Activated T-cell treated with anti-CD3 and anti-CD28 coated beads for 24 hours (primary cell): Measurements from ENCODE around the gene GNA12.

Experiments
- DNase-seq: peaks from one replicate; pipeline ENCODE4 v3.0.0-alpha.2; 2020; ENCODE audit warnings: low read depth

The GNA12 gene

DNA sequence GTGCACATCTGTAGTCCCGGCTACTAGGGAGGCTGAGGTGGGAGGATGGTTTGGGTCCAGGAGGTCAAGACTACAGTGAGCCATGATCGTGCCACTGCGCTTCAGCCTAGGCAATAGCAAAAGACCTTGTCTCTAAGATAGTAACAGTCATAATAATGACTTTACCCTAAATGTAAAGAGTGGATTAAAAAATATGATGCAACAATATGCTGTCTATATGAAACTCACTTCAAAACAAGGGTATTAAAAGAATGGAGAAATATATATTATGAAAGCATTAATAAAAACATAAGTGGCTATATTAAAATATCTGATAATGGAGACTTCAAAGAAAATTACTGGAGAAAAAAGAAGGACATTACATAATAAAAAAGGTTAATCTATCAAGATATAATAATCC lies 5.7 kb downstream of the GNA12 start:
- no peak for DNase-seq

DNA sequence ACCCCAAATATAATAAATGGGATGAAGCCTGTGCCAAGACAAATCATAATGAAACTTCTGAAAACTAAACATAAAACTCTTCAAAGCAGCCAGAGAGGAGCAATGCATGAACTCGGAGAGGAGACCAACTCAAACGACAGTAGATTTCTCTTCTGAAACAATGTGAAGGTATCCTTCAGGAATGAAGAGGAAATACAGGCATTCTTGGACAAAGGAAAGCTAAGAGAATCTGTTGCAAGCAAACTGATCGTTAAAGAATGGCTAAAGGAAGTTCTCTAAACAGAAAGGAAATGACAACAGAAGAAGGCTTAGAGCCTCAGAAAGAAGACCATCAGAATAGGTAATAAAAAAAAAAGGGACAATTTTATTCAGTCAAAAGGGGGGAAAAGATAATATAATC lies 6.6 kb downstream of the GNA12 start:
- DNase-seq, result no peak

DNA sequence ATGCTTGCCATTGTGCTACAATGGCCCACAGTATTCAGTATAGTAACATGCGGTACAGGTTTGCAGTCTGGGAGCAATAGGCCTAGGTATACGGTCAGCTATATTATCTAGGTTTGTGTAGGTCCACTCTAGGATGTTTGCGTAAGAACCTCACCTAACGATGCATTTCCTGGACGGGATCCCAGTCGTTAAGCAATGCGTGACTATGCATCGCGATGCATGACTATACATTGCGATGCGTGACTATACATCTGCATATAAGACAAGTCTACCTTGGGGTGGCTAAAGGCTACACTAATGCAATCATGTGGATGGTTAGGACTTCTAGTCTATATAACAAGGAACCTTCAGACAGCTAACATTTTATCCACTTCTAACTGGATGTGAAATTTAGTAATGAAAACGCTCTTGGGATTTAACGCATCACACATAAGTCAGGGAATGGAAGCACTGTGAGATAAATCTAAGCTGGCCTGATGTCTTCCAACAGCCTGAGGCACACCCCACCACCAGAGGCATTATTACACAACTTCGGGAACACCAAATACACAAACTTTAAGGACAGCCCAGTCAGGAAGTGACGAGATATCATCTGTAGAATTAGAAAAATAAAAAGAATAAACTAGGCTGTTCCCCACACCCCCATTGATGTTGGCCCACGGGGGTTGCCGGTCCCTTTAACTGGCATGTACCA lies 9.2 kb downstream of the GNA12 start:
- no peak for DNase-seq

DNA sequence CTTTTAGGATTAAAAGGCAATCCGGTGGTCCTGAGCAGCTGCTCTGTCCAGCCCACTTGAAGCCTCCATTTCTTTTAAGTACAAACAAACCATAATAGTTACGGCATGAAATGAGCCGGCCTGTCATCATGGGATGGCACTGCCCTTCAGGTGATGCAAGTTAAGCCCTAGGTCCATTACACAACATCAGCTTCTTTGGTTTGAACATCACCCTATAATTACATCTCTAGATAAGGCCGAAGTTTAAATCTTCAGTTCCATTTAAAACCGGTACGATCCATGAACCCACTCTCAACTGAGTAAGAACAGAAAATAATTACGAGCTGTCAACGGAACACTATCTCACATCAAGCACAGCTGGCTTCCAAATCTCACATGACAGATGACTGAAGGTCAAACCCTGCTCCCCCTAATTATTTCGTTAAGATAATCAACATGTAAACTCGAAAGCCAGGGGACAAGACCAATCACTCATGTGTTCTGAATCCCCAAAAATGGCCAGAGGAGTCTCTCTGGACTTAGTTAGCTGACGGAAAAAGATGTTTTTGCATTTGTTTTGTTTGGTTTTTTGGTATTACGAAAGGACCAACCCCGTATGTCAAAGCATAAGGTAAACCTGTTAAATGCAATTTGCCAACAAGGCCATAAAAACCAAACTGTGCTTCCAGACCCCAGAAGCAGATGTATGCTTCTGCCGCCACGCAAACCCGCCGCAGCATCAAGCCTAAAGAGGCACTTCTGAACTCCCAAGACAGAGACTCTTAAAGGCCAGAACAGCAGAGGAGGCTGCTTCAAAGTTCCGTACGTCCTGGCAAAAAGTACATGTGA lies 10.8 kb downstream of the GNA12 start:
- no peak for DNase-seq

DNA sequence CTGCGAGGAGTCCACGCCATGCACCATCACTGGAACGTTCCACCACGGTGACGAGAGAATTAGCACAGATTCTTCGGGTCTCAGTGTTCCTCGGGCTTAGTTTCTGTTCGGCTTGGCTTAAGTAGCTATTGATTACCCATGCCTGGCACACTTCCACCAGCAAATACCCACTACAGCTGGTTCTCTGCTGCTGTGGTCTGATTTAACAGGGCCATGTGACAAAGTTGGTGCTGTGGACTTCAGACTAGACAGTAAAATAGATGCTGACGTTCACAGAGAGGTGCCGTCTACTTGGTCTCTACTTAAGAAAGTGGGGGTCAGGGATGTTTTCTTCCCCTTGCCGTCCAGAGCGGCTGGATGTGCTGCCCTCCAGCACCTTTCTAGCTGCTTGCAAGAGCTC lies 11.6 kb downstream of the GNA12 start:
- DNase-seq, result no peak

DNA sequence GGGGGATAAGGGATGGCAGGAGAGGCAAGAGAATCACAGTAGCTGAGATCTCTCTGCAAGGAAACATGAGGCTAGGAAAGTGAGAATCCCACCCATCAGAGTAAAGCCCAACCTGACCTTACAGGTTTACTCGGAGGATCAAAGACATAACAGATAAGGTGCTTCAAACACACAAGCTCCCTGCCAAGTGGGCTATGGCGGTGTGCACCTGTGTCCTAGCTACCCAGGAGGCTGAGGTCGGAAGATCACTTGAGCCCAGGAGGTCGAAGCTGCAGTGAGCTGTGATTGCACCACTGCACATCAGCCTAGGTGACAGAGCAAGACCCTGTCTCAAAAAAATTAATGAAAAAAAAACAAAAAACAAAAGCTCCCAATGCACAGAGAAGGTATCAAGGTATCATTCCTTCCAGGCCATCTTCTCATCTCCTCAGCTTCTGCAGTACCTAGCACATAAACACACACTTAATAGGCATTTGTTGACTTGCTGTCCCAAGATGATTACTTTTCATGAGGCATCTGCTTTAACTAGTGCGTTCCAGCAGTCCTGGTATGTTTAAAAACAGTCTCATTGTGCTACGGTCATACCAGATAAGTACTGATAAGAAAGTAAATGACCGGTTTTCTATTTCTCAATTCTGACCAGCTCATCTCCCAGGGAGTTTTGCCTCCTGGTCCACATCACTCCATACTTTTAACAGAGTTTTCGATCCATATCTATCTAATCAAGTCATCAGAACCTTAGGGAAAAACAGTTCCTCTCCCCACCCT lies 13.3 kb downstream of the GNA12 start:
- DNase-seq, result no peak

DNA sequence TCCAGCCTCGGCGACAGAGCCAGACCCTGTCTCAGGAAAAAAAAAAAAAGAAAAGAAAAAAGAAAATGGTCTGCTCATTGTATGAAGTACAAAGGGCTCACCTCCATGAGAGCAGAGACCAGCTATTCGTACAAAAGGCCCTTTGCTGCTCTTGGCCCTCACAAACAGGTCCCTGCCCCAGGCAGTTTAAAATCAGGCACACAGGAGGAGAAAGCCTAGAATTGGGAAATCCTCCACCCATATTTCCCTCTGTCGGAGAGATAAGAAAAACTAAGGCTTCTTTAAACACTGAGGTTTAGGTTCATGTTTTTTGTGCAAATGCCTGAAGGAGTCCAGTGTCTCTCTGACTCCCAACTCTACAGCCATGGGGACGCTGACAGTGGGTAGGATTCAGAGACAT lies 15.1 kb downstream of the GNA12 start:
- no peak for DNase-seq

DNA sequence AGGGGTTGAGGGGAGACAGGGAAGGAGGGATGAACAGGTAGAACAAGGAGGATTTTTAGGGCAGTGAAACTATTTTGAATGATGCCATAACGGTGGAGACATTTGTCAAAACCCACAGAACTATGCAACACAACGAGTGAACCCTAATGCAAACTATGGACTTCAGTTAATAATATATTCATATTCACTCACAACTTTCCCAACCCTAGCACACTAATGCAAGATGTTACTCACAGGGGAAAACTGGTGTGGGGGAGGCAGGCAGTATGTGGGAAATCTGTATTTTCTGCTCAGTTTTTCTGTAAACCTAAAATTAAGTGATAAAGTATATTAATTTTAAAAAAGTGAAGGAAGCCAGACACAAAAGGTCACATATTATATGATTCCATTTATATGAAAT lies 17.3 kb downstream of the GNA12 start:
- no peak for DNase-seq

DNA sequence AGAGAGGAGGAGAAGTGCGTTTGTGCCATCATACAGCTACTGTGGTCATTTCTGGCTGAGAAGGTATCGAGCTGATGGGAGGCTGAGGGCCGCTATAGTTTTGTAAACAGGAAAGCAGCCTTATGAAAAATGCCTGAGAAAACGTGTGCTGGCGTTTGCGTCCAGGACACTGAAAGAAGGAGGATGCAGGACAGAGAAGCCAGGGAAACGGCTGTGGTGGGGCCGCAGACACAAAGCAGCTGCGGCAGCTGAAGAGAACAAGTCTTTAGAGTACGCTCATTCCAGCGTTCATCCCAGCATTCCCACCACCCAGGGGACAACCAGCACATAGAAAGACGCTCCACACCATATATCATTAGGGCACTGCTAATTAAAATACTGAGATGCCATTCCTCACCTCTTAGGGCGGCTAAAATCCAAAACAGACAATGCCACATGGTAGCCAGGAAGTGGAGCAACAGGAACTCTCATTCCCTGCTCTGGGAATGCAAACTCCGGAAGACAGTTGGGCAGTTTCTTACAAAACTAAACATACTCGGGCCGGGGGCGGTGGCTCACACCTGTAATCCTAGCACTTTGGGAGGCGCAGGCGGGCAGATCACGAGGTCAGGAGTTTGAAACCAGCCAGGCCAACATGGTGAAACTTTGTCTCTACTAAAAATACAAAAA lies 18.4 kb downstream of the GNA12 start:
- no peak for DNase-seq

DNA sequence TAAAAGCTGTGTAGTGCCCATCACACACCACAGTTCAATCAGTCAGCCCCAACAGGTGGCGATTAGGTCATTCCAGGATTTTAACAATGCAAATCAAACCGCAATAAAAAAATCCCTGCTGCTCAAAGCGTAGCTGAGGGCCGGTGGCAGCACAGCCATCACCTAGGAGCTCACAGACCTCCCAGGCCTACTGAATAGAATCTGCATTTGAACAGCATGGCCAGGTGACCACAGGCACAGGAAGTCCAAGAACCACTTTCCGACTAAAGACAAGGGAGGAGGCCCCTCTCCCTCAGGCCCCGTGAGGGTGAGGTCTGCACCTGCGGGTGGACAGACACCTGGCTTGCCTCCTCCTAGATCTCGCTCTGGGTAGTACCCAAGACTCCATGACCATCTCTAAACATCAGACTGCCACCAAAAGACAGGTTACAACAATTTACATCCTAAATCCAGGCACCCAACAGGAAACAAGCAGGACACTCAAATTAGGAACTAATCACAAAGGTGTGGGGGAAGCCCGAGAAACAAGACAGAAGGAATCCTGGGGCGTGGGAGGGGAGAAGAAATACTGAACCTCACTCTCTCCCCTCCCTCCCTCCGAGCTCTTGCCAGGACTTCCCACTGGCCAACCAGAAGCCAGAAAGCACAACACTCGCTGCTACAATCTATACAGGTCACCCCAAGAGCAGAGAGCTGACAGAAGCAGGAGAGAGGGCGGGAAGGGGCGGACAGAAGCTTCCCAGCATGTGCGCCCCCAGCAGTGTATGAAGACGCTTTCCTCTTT lies 19.2 kb downstream of the GNA12 start:
- DNase-seq, result no peak

DNA sequence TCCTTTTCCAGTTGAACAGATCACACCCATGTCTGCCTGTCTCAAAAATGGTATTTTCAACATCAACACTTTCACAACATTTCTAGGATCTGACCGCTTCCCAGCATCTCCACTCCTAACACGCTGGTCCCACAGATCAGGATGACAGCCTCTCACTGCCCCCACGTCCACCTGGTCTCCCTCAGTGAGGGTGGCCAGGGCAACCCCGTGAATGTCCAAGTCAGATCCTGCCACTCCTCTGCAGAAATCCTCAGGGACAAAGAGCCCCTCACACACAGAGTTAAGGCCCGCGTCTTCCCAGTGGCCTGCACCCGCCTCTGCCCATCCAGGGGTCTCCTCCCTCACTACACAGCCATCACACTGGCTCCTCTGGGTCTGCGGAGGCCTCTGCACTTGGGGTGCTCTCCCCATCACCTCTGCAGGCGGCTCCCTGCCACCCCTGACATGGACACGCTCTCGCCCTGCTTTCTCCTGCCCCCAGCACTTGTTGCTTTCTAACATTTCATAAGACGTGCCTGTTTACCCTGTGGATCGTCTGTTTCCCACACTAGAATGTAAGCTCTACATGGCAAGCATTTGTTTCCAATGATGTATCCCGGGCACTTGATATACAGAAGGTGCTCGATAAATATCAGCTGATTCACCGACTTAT lies 20.0 kb downstream of the GNA12 start:
- DNase-seq, result no peak

DNA sequence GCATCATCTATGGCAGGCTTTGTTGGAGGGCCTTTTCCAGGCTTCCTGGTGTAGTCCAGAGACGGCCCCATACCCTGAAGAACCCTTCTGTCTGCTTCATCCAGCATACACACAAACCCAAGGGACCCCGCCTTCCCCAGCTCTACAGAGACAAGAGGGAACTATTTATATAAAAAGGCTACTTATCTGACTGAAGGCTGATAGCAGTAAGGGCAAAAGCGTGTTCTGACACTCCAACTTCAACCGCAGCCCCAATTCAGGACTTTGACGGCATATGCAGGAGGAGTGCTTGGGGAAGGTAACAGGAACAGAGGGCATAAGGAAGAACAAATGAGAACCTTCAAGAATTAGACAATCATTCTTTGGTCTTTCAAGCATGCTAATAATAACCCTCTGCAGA lies 21.0 kb downstream of the GNA12 start:
- DNase-seq, result no peak

DNA sequence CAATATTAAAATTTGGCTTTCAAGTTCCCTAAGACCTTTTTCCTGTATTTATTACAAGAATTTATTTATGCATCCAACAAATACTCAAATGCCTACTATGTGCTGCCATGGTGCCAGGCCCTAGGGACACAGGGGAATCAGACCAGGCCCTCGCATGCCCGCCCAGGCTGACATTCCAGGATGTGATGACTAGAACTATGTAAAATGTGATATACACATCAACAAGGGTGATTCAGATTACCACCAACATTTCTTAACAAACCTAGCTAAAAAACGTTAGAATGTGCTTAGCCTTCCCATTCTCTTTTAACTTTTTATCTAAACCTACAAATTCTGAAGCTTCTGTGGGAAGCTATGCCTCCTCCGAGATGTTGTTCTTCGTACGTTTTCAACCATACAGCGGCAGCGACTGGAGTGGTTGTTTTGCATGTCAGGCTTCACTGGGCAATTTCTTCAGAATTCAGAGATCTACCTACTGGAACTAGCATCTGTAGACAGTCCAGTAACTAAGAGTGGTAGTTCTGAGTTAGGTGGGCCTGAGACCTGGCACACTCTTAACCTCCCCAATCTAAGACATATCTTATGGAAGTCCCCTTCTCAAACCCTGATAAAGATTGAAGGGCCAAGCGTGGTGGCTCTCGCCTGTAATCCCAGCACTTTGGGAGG lies 22.1 kb downstream of the GNA12 start:
- no peak for DNase-seq

DNA sequence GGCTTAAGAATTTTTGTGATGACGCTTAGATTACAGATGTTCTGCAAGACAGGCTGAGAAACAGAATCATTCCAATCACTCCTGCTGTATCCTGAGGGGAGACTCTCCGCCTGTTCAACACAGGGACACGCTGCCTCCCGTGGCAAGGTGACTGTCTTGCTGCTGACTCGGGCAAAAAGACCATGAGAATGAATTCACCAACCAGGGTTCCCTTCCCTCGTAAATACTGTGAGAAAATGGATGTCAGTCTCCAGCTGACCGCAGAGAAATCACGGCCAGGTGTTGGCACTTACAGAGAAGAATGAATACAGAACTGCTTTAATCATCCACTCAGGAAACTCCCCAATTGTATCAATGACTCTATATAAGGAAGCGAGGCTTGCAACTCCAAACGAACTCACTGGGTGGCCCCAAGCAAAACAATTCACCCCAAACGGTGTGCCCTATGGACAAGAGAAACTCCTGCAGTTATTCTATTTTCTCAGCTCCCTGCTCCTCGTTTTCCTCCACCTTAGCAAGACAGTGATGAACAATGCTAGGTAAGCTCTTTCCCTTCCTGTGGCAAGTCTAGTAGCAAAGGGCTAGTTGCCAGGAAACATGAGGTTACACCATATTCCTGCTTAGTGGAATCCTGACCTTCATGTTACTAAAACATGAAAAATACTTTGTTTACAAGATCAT lies 22.8 kb downstream of the GNA12 start:
- no peak for DNase-seq

DNA sequence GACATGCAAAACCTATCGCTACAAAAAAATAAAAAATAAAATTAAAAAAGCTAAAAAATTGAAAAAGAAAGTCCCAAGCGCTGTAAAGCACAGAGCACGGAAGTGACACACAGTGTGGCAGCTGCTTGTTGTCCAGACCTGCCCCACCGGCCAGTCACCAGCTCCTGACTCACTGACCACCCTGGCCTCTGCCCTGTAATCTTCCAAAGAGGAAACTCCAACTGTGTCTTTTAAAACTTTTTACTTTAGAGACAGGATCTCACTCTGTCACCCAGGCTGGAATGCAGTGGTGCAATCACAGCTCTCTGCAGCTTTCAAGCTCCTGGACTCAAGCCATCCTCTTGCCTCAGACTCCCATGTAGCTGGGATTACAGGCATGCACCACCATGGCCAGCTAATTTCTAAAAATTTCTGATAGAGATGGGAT lies 23.6 kb downstream of the GNA12 start:
- no peak for DNase-seq

DNA sequence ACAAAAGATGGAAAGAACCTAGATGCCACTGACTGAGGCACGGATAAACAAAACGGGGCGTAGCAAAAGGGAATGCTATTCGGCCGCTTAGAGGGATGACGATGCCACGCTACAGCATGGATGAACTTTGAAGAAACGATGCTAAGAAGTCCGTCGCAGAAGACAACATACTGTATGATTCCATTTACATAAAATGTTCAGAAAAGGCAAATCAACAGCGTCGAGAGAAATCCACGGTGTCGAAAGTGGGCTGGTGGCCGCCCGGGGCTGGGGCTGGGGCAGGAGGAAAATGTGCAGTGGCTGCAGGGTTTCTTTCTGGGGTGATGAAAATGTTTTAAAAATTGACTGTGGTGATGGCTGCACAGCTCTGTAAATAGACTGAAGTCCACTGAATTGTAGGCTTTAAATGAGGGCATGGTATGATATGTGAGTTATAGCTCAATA lies 24.1 kb downstream of the GNA12 start:
- DNase-seq, result no peak

DNA sequence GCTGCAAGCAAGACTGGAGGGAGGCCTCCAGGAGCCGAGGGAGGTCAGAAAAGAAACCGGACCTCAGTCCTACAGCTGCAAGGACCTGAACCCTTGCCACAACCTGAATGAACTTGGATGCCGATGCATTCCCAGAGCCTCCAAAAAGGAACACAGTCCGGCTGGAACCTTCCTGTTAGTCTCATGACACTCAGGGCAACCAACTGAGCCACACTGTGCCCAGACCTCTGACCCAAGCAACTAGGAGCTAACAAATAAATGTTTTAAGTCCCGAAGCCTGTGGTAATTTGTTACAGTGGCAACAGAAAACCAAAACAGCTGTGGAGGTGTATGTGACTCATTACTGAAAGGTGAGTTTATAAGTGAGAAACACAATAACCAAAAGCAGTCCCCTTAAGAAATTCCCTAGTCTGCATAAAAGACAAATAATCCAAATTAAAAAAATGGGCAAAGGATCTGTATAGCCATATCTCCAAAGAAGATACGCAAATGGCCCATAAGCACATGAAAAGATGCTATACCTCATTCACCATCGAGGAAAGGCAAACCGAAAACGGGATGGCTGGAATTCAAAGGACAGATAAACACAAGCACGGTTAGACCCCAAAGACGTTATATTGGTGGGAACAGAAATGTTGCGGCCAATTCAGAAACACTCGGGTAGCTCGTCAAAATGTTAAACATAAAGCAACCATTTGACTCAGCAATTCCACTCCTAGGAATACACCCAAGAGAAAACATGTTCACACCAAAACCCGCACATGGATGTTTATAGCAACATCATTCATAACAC lies 24.8 kb downstream of the GNA12 start:
- no peak for DNase-seq

DNA sequence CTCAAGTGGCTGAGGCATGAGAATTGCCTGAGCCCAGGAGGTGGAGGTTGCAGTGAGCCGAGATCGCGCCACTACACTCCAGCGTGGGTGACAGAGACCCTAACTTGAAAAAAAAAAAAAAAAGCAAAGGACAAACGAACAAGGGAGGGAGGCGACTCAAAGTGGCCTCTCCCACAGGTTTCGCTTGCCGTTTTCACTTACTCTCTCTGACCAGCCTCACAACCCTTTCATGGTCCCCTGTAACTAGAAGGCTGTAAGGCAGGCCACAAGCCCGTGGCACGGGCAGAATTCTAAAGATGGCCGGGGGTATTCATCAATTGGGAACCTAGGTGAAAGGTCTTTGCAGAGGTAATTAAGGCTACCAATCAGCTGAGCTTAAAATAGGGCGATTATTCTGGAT lies 25.5 kb downstream of the GNA12 start:
- DNase-seq, result no peak

DNA sequence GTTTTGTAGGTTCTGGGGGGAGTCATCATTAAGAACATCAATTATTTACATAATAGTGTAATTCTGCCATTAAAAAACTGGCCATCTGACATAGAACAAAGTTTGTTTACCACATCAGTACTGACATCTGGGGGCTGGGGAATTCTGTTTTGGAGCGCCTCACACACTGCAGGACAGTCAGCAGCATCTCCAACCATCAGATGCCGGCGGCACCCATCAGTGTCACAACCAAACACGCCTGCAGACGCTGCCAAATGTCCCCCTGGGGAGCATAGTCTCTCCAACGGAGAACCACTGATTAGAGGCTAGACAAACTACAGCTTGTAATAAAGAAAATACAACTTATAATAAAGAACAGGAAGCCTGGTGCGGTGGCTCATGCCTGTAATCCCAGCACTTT lies 26.0 kb downstream of the GNA12 start:
- DNase-seq, result no peak
